Stomach (tissue), 9 donors: ENCODE data around the gene COL1A2. TPM values are rescaled to one million over a fixed set of nuclear protein-coding genes. Genes with fewer than 3 reads are reported as not detected.

Source experiments
- DNase-seq, 2 donors: peaks; one replicate each; pipeline versions ENCODE4 v3.0.0 to v3.0.0-alpha.2; 2013 to 2019
- H3K27ac ChIP-seq, 5 donors: fragments of 200-600 bp in 4 of 5; sonication (generic) in 4 of 5; one replicate each; pipeline ENCODE4 v1.5.1; 2013 to 2019; ENCODE audit warnings: mild to moderate bottlenecking in 1 of 5, moderate library complexity in 1 of 5
- H3K27me3 ChIP-seq, 3 donors: fragments of 200-600 bp; sonication (generic); one replicate each; pipeline ENCODE4 v1.5.1; 2017 to 2019; ENCODE audit warnings: mixed run types in 1 of 3
- H3K36me3 ChIP-seq, 4 donors: fragments of 200-600 bp; sonication (generic); 1 replicate in 3 of 4; 2 replicates in 1 of 4; pipeline ENCODE4 v1.5.1; 2016 to 2019
- H3K4me1 ChIP-seq, 4 donors: fragments of 200-600 bp; sonication (generic); one replicate each; pipeline ENCODE4 v1.5.1; 2016 to 2019
- H3K4me3 ChIP-seq, 4 donors: fragments of 200-600 bp; sonication (generic) in 3 of 4; one replicate each; pipeline ENCODE4 v1.5.1; 2016 to 2019; ENCODE audit warnings: mild to moderate bottlenecking in 1 of 4
- H3K9me3 ChIP-seq, 4 donors: fragments of 200-600 bp; sonication (generic); one replicate each; pipeline ENCODE4 v1.5.1; 2016 to 2019
- EP300 ChIP-seq: sonication (generic); formaldehyde crosslinking; IDR thresholded peaks from one replicate; pipeline ENCODE4 v1.6.1; 2017; ENCODE audit warnings: antibody characterized with exemption
- POLR2A ChIP-seq, 4 donors: fragments of 450-650 bp; IDR thresholded peaks; one replicate each; pipeline ENCODE4 v1.6.1; 2016; ENCODE audit warnings: antibody characterized with exemption in 4 of 4, control low read depth in 2 of 4, mild to moderate bottlenecking in 1 of 4, moderate library complexity in 1 of 4
- POLR2AphosphoS5 ChIP-seq, 3 donors: sonication (generic); formaldehyde crosslinking; IDR thresholded peaks; one replicate each; pipeline ENCODE4 v1.6.1; 2016; ENCODE audit warnings: antibody characterized with exemption in 3 of 3
- WGBS, 5 donors: extraction: QIAGEN DNeasy Blood & Tissue Kit in 3 of 5; methylation state at CpG; one replicate each; pipeline versions ENCODE4 v1.1.5 to v1.1.7; 2013 to 2018; 5-methylcytosine and 5-hydroxymethylcytosine counted together
- intact Hi-C: fragments of 100-400 bp; cut with DNase I; formaldehyde crosslinking; loops from one replicate; pipeline ENCODE4 v1.15.1; 2023; ENCODE audit warnings: low total_unique reads
- polyA plus RNA-seq, 3 donors: library from polyadenylated mRNA; stranded (reverse); fragments of 200-250 nt; gene quantifications; one replicate each; pipeline ENCODE4 v1.2.3, GENCODE V29; 2013
- total RNA-seq, 5 donors: library from RNA; depleted of rRNA; stranded (reverse); fragments of >200 nt; gene quantifications; one replicate each; pipeline versions ENCODE4 v1.1.0 to v1.2.3, GENCODE V29; 2014 to 2016
- TF ChIP-seq, protein P1 (sequence below), 7 experiments: fragments of 450-650 bp in 4 of 7; fragments of 200-600 bp in 3 of 7; sonication (generic) in 3 of 7; IDR thresholded peaks; one replicate each; pipeline ENCODE4 v1.5.1; 2016 to 2019; ENCODE audit warnings: antibody characterized with exemption in 7 of 7, control low read depth in 2 of 7, mild to moderate bottlenecking in 1 of 7
- donor health status: healthy with polysubstance abuse.
- donor health status: Bipolar disorder and iron deficiency.
- donor health status: healthy.

COL1A2 gene
- total and polyA plus RNA-seq, 8 donors, result 30.9 to 3,975 (median 82.5) TPM

DNA sequence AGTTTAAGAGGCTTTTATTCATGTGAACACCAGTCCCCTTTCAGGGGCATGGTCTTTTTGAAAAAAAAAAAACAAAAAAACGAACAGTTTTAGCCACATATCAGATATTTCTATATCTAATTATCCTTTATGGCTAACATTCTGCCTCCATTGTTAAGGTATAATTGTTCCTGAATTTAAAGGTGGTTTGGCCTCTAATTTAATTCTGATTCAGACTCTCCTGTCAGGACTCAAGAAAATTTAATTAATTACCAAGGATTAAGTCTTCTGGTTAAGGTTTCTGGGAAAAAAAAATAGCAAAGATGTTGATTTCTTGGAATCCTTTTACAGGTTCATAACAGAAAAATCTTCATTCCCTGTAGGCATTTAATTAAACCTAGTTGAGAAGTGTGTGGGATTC, 27.4 kb downstream of the COL1A2 start:
- no peaks in the 10 kb centered on the region for H3K4me1 ChIP-seq
- H3K4me3 ChIP-seq, result no peak overlapping the region
- TF ChIP-seq, protein P1, sequence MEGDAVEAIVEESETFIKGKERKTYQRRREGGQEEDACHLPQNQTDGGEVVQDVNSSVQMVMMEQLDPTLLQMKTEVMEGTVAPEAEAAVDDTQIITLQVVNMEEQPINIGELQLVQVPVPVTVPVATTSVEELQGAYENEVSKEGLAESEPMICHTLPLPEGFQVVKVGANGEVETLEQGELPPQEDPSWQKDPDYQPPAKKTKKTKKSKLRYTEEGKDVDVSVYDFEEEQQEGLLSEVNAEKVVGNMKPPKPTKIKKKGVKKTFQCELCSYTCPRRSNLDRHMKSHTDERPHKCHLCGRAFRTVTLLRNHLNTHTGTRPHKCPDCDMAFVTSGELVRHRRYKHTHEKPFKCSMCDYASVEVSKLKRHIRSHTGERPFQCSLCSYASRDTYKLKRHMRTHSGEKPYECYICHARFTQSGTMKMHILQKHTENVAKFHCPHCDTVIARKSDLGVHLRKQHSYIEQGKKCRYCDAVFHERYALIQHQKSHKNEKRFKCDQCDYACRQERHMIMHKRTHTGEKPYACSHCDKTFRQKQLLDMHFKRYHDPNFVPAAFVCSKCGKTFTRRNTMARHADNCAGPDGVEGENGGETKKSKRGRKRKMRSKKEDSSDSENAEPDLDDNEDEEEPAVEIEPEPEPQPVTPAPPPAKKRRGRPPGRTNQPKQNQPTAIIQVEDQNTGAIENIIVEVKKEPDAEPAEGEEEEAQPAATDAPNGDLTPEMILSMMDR (IDR thresholded peaks at IDR 0.05), result no peak
- no peak for TF ChIP-seq EP300
- no peak for TF ChIP-seq POLR2A (IDR thresholded peaks at IDR 0.05)
- no peak for TF ChIP-seq POLR2AphosphoS5 (IDR thresholded peaks at IDR 0.05)
- intact Hi-C loops, result loop anchor here (10.0 kb wide), 1 partner anchor 137 kb away; no protein-coding TSS in a partner anchor
- peaks cover 19 to 97% (median 68%) of the 10 kb centered on the region in 4 donors for H3K36me3 ChIP-seq
- WGBS, 5 donors, result 25 to 43% (median 31%) methylated on average over 1 of the region's 1 CpG
- H3K27ac ChIP-seq, result peak overlapping the region in 2 of 5 donors; percentile 44 to 54
- no peaks in the 10 kb centered on the region for H3K27me3 ChIP-seq
- no peaks in the 10 kb centered on the region for H3K9me3 ChIP-seq
- no peak for DNase-seq

DNA sequence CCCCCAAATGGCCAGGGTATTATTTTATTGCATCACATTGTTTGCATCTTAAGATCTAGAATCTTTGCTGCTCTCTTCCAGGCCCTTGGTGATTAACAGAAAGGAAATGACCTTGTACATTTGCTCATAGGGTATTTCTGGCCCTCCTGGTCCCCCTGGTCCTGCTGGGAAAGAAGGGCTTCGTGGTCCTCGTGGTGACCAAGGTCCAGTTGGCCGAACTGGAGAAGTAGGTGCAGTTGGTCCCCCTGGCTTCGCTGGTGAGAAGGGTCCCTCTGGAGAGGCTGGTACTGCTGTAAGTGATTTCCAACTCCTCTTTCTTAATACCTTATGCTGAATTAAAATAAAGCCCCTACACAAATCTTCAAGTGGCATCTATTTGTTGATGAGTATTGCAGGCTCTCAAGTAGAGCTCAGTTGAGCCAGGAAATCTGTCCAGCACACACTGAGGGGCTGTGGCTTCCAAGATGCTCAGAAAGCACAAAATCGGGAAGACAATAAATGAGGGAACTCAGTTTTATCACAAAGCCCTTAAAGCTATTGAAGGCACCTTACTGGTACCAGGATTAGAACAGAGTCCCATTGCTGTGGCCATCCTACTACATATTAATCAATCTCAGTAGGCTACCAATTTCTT, 28.2 kb downstream of the COL1A2 start:
- Histone ChIP-seq H3K27me3 (no peaks in the 10 kb centered on the region), H3K4me3 (no peak overlapping the region), H3K9me3 (no peaks in the 10 kb centered on the region), H3K36me3 (peaks cover 19 to 97% (median 70%) of the 10 kb centered on the region in 4 donors), H3K4me1 (no peaks in the 10 kb centered on the region), H3K27ac (peak overlapping the region in 3 of 5 donors; percentile 12 to 54 (median 44))
- 76 to 85% (median 78%) methylated on average over 5 of the region's 5 CpGs for WGBS, 5 donors
- DNase-seq, result no peak
- intact Hi-C loops, result loop anchor here (10.0 kb wide), 1 partner anchor 138 kb away; no protein-coding TSS in a partner anchor
- TF ChIP-seq, protein P1 (IDR thresholded peaks at IDR 0.05), result no peak
- TF ChIP-seq POLR2AphosphoS5 (IDR thresholded peaks at IDR 0.05), result no peak
- no peak for TF ChIP-seq POLR2A (IDR thresholded peaks at IDR 0.05)
- no peak for TF ChIP-seq EP300

DNA sequence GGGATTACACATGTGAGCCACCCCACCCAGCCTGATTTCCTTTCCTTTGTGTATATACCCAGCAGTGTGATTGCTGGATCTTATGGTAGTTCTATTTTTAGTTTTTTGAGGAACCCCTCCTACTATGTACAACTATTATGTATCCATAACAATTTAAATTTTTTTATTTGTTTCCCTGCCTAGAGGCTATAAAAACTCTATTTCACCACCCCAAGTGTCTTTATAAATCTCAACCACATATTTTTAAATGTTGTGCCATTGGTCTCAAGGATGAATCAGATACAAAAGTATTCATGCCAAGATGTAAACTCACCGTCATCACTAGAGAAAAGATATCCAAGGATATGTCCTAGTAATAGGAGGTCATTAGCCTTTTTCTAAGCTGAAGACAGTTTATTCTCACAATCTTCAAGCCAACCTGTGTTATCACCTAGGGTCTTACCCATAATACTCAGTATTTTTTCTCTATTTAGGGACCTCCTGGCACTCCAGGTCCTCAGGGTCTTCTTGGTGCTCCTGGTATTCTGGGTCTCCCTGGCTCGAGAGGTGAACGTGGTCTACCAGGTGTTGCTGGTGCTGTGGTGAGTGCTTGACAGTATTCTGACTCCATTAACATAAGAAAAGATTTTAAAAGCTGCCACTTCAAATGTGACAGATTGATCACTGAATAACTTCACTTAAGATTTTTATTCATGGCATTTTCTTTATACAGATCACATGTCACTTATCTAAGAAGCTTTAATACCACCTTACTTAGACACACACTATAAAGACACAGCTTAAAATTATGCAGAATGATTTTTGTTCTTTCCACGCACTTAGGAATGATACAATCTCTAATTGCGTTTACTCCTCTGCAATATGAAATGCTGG, 29.4 kb downstream of the COL1A2 start:
- TF ChIP-seq EP300 (no peak), POLR2AphosphoS5 (IDR thresholded peaks at IDR 0.05) (no peak), POLR2A (IDR thresholded peaks at IDR 0.05) (no peak)
- TF ChIP-seq, protein P1 (IDR thresholded peaks at IDR 0.05), result no peak
- intact Hi-C loops, result loop anchor here (10.0 kb wide), 1 partner anchor 139 kb away; no protein-coding TSS in a partner anchor
- no peak for DNase-seq
- peak overlapping the region in 3 of 5 donors; percentile 16 to 54 (median 44) for H3K27ac ChIP-seq
- 76 to 88% (median 85%) methylated on average over 5 of the region's 5 CpGs for WGBS, 5 donors
- no peaks in the 10 kb centered on the region for H3K4me1 ChIP-seq
- H3K4me3 ChIP-seq, result no peak overlapping the region
- peaks cover 19 to 98% (median 76%) of the 10 kb centered on the region in 4 donors for H3K36me3 ChIP-seq
- H3K27me3 ChIP-seq, result no peaks in the 10 kb centered on the region
- no peaks in the 10 kb centered on the region for H3K9me3 ChIP-seq

DNA sequence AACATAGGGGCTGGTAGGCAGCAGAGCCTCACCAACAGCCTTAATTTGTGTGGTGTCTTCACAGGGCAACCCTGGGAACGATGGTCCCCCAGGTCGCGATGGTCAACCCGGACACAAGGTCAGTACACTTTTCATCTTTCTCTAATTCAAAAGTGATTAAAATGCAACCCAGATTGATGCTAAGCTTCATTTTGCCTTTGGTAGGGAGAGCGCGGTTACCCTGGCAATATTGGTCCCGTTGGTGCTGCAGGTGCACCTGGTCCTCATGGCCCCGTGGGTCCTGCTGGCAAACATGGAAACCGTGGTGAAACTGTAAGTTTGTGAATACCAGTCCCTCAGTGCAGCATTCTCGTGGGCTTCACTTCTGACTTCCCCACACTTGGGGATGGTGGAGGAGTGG, 30.9 kb downstream of the COL1A2 start:
- no peaks in the 10 kb centered on the region for H3K4me1 ChIP-seq
- intact Hi-C loops, result loop anchor here (10.0 kb wide), 1 partner anchor 141 kb away; no protein-coding TSS in a partner anchor
- H3K27me3 ChIP-seq, result no peaks in the 10 kb centered on the region
- H3K4me3 ChIP-seq, result no peak overlapping the region
- no peak for DNase-seq
- H3K36me3 ChIP-seq, result peaks cover 11 to 98% (median 77%) of the 10 kb centered on the region in 4 donors
- 83 to 91% (median 90%) methylated on average over 10 of the region's 10 CpGs for WGBS, 5 donors
- TF ChIP-seq POLR2AphosphoS5 (IDR thresholded peaks at IDR 0.05) (no peak), POLR2A (IDR thresholded peaks at IDR 0.05) (no peak), EP300 (no peak)
- TF ChIP-seq, protein P1 (IDR thresholded peaks at IDR 0.05), result no peak
- peak overlapping the region in 1 of 5 donors; percentile 54 for H3K27ac ChIP-seq
- no peaks in the 10 kb centered on the region for H3K9me3 ChIP-seq
